ENCODE results near the gene SLC22A17. TPM values are rescaled to one million over a fixed set of nuclear protein-coding genes. Genes with fewer than 3 reads are reported as not detected.
A peak's percentile ranks its signal among the peaks of the same experiment; 100 is the strongest.

SLC22A17 gene
- total RNA-seq, 3 donors from 2014 or later, result 2.3 to 35.5 (median 5.4) TPM

DNA sequence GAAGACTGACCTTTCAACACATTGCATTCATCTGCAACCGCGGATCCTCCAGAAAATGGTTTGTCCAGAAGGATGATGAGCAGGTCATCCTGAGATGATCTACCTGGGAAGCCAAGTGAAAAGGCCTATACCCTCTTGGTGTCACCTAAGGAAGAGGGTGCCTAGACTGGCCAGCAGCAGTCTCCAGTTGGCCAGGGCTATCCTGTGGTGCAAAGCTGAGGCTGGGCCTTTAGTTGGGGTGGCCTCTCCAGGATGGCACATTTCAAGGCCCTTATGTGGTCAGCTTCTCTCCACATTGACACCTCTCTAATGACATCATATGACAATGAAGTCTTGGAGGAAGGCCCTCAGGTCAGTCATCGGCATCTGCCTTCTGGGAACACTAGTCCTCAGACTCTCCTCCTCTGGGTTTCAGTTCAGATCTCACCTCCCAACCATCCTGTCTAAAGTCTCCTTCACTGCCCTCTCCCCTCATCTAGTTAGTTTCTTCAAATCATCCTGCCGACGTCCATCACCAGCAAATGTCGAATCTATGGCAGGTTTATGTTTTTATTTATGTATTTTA, 3.3 kb upstream of the SLC22A17 start:
- Histone ChIP-seq H3K4me3 (no peak overlapping the region), H3K9me3 (no peaks in the 10 kb centered on the region), H3K4me1 (ENCODE audit: low read depth) (peaks cover 12% of the 10 kb centered on the region), H3K36me3 (ENCODE audit: low read depth) (no peaks in the 10 kb centered on the region)
- DNase-seq (no peak), ATAC-seq (no peak)
- intact Hi-C loops (cut with DNase I, micrococcal nuclease), result no loop called here
- TF ChIP-seq, protein P1, sequence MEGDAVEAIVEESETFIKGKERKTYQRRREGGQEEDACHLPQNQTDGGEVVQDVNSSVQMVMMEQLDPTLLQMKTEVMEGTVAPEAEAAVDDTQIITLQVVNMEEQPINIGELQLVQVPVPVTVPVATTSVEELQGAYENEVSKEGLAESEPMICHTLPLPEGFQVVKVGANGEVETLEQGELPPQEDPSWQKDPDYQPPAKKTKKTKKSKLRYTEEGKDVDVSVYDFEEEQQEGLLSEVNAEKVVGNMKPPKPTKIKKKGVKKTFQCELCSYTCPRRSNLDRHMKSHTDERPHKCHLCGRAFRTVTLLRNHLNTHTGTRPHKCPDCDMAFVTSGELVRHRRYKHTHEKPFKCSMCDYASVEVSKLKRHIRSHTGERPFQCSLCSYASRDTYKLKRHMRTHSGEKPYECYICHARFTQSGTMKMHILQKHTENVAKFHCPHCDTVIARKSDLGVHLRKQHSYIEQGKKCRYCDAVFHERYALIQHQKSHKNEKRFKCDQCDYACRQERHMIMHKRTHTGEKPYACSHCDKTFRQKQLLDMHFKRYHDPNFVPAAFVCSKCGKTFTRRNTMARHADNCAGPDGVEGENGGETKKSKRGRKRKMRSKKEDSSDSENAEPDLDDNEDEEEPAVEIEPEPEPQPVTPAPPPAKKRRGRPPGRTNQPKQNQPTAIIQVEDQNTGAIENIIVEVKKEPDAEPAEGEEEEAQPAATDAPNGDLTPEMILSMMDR (IDR thresholded peaks at IDR 0.05), result no peak

DNA sequence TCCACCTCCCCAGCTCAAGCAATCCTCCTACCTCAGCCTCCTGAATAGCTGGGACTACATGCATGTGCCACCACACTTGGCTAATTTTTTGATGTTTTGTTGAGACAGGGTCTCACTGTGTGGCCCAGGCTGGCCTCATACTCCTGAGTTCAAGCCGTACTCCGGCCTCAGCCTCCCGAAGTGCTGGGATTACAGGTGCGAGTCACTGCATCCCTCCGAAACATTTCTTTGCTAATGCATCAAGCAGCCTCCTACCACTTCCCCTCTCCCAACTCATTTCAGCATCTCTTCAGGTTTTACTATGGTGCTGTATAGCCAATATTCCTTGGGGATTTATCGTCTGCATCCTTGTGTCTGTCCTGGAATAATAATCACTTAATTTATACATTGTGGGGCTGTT, 2.3 kb upstream of the SLC22A17 start:
- intact Hi-C loops (cut with DNase I, micrococcal nuclease), result no loop called here
- Histone ChIP-seq H3K4me3 (no peak overlapping the region), H3K9me3 (no peaks in the 10 kb centered on the region), H3K4me1 (ENCODE audit: low read depth) (peaks cover 12% of the 10 kb centered on the region), H3K36me3 (ENCODE audit: low read depth) (no peaks in the 10 kb centered on the region)
- TF ChIP-seq, protein P1 (IDR thresholded peaks at IDR 0.05), result no peak
- DNase-seq (no peak), ATAC-seq (no peak)

DNA sequence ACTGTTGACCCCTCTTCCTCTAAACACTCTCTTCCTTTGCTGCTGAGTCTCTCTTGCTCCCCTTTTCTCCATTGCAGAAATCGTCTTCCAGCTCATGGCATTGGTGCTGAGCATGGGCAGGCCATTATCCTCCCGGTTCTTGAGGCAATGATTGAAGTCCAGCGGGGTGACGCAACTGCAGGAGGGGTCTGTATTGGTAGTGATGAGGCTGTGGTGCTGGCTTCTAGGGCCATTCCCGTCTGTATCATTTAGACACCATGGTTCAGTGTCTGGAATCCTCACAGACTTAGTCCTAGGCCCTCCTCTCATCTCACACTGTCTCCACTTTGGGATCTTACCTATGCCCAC, 720 bp upstream of the SLC22A17 start:
- Histone ChIP-seq H3K4me3 (no peak overlapping the region), H3K9me3 (no peaks in the 10 kb centered on the region), H3K36me3 (ENCODE audit: low read depth) (no peaks in the 10 kb centered on the region), H3K4me1 (ENCODE audit: low read depth) (peaks cover 12% of the 10 kb centered on the region)
- intact Hi-C loops (cut with DNase I, micrococcal nuclease), result no loop called here
- TF ChIP-seq, protein P1 (IDR thresholded peaks at IDR 0.05), result no peak
- ATAC-seq (no peak), DNase-seq (no peak)

DNA sequence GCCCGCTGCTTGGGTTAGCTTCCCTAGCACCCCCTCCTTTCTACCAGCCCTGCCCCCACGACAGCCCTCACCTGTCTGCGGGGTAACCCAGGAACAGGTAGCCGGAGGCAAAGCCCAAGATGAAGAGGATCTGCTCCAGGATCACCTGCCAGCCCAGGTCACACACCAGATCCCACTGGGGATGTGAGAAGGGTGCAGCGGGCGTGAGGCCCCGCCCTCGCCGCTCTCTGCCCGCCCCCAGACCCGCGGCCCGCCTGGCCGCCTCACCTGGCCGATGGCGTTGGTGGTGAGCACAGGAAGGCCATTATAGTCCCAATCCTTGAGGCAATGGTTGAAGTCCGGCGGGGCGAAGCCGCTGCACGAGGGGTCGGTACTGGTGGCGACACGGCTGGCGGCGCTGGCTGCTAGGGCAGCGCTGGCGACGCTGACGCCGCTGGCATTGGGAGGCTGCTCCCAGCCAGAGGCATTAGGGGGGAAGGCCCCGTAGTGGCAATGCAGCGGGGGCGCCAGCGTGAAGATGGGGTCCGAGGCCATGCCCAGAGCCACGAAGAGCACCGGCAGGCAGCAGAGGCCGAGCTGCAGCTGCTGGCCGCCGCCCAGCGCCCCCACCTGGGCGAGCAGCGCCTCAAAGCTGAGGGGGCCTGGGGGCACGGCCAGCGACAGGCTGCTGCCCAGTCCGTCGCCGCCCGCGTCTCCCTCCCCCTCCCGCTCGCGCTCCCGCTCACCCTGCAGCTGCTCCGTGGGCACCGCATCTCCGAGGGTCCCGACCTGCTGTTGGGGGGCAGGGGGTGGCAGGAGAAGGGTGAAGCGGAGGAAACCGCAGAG, 794 bp downstream of the SLC22A17 start:
- H3K4me1 ChIP-seq (ENCODE audit: low read depth), result peaks cover 12% of the 10 kb centered on the region
- H3K36me3 ChIP-seq (ENCODE audit: low read depth), result no peaks in the 10 kb centered on the region
- no peak overlapping the region for H3K4me3 ChIP-seq
- TF ChIP-seq, protein P1 (IDR thresholded peaks at IDR 0.05), result no peak
- no peak for DNase-seq
- ATAC-seq, result peak; percentile 20
- no peaks in the 10 kb centered on the region for H3K9me3 ChIP-seq
- intact Hi-C loops (cut with DNase I, micrococcal nuclease), result no loop called here

DNA sequence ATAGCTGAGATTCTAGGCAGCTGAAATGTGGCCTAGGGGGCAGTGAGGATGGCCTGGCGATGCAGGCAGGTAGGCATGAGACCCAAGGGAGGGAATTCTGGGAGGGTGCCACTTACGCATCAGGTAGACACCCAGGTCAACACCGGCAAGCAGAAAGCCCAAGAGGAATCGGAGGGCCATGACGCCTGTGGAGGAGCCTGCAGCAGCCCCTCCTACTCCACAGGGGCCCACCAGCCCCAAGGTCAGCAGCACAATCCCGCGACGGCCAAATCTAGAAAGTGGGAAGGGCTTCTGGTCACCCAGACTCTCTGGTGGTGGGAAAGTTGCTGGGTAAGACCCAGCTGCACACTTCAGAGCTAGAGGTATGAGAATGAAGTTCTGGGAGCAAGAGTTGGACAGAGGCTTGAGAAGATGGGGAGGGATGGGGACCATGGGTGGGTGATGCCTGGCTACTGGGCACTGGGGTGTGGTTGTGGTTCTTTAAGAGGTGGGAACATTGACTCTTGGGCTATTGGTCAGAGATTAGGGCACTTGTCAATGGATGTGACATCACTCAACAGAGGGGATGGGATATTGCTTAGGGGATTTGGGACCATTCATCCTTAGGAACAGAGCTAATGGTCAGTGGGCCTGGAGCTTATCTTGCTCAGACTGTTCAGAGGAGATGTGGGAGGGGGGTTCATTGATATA, 3.4 kb downstream of the SLC22A17 start:
- Histone ChIP-seq H3K4me3 (no peak overlapping the region), H3K4me1 (ENCODE audit: low read depth) (peaks cover 12% of the 10 kb centered on the region), H3K9me3 (no peaks in the 10 kb centered on the region), H3K36me3 (ENCODE audit: low read depth) (no peaks in the 10 kb centered on the region)
- intact Hi-C loops (cut with DNase I, micrococcal nuclease), result no loop called here
- ATAC-seq (no peak), DNase-seq (no peak)
- TF ChIP-seq, protein P1 (IDR thresholded peaks at IDR 0.05), result no peak
